Metanephros (tissue), 1 donor: ENCODE data around the gene FAM187B. TPM values are rescaled to one million over a fixed set of nuclear protein-coding genes. Genes with fewer than 3 reads are reported as not detected.

Source experiments
- total RNA-seq: library from RNA; depleted of rRNA; stranded (reverse); fragments of >200 nt; gene quantifications from one replicate; pipeline ENCODE4 v1.2.3, GENCODE V29; 2014

Gene FAM187B
- not detected for total RNA-seq

GRCh38 chr19:35228177-35228930 is at the start of gene FAM187B:
Gene FAM187B, minus strand, starts transcription at chr19:35228739. Its CDS starts 59 bp downstream, at chr19:35228680.

GRCh38 chr19:35268536-35269437 is 40.2 kb upstream of the FAM187B start, which contains the start of gene USF2:
Gene USF2, plus strand, starts transcription at chr19:35268962. Its CDS starts 140 bp downstream, at chr19:35269102.

GRCh38 chr19:35248310-35249145 is 20.0 kb upstream of the FAM187B start, which contains the start of gene LSR:
Gene LSR, plus strand, starts transcription at chr19:35249002. Its CDS starts 21 bp downstream, at chr19:35249023.

Other genes starting within 250 kb of the FAM187B start
- gene GRAMD1A, start 228.4 kb downstream of the FAM187B start, total RNA-seq: 63.1 TPM
- 3.0 TPM for gene SCN1B, start 198.3 kb downstream of the FAM187B start, total RNA-seq
- 62.8 TPM for gene HPN, start 187.0 kb downstream of the FAM187B start, total RNA-seq
- gene FXYD3, start 112.9 kb downstream of the FAM187B start, total RNA-seq: 25.8 TPM
- 5.1 TPM for gene LGI4, start 93.7 kb downstream of the FAM187B start, total RNA-seq
- gene FXYD1, start 89.9 kb downstream of the FAM187B start, total RNA-seq: 19.7 TPM
- 0.41 TPM for gene FXYD7, start 85.5 kb downstream of the FAM187B start, total RNA-seq
- gene FXYD5, start 74.0 kb downstream of the FAM187B start, total RNA-seq: 14.9 TPM
- gene LSR, start 20.3 kb upstream of the FAM187B start, total RNA-seq: 59.6 TPM
- 75.1 TPM for gene USF2, start 40.2 kb upstream of the FAM187B start, total RNA-seq
- gene HAMP, start 53.8 kb upstream of the FAM187B start, total RNA-seq: not detected
- gene MAG, start 63.4 kb upstream of the FAM187B start, total RNA-seq: 9.2 TPM
- gene CD22, start 100.4 kb upstream of the FAM187B start, total RNA-seq: 6.7 TPM
- gene FFAR1, start 119.2 kb upstream of the FAM187B start, total RNA-seq: 0.23 TPM
- gene FFAR3, start 129.7 kb upstream of the FAM187B start, total RNA-seq: 0.76 TPM
- gene GPR42, start 142.3 kb upstream of the FAM187B start, total RNA-seq: not detected
- 1.5 TPM for gene FFAR2, start 219.5 kb upstream of the FAM187B start, total RNA-seq